GM12872 (cell line): ENCODE measurements around the gene TYMS.

Source experiments
- TF ChIP-seq, protein P1 (sequence below): IDR thresholded peaks from 3 replicates; pipeline ENCODE4 v1.5.1; 2011; ENCODE audit warnings: low read depth, mild to moderate bottlenecking, low read length, moderate library complexity; ENCODE audit not compliant: insufficient read depth

TYMS gene

DNA sequence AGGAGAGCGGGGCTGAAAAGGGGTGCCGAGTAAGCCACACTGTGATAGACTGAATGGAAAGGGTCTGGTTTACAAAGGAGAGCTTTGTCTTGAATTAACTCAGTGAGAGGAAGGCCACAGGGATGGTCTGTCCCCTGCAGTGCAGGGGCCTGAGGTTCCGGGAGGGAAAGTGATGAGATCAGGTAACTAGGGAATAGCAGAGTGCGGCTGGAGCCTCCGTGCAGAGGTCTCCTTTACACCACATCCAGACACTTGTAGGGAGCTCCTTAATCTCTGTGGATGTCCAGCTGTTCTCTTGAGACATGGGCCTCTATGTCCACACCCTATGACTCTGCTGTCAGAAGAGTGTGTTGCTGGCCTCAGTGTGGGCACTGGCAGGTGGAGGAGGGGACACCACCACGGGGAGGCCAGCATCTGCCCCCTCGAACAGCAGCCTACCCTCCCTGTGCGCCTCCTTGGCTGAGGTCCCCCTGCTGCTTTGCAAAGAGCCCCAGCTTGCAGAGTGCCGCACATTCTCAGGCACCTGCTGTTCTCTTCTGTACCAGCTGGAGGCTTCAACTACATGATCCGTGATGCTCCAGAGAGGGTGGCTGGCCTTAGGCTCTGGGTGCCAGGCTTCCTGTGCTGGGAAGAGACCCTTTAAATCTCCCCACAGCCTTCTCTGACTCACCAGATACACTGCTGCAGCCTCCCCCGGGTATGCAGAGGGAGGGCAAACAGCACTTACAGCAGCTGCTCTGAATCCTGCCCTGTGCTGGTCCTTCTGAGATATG is 29.1 kb downstream of the TYMS start:
- TF ChIP-seq, protein P1, sequence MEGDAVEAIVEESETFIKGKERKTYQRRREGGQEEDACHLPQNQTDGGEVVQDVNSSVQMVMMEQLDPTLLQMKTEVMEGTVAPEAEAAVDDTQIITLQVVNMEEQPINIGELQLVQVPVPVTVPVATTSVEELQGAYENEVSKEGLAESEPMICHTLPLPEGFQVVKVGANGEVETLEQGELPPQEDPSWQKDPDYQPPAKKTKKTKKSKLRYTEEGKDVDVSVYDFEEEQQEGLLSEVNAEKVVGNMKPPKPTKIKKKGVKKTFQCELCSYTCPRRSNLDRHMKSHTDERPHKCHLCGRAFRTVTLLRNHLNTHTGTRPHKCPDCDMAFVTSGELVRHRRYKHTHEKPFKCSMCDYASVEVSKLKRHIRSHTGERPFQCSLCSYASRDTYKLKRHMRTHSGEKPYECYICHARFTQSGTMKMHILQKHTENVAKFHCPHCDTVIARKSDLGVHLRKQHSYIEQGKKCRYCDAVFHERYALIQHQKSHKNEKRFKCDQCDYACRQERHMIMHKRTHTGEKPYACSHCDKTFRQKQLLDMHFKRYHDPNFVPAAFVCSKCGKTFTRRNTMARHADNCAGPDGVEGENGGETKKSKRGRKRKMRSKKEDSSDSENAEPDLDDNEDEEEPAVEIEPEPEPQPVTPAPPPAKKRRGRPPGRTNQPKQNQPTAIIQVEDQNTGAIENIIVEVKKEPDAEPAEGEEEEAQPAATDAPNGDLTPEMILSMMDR = no peak

DNA sequence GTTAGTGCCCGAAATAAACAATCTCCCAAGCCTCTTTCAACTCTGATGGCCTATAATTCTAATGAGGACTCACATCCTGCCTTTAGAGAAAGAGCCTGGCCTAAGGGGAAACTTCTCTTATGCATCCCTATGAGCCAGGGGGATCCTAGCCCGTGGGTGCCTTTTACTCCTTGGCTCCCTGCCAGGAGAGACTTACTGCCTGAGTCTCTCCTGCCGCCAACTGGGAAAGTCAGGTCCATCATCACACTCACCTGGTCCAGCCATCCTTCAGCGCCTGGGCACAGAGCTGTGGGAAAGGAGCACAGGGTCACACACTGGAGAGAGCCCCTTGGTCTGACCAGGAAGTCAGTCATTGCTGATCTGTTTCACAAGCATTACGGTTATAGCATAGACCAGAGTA is 30.9 kb downstream of the TYMS start:
- TF ChIP-seq, protein P1 = no peak

DNA sequence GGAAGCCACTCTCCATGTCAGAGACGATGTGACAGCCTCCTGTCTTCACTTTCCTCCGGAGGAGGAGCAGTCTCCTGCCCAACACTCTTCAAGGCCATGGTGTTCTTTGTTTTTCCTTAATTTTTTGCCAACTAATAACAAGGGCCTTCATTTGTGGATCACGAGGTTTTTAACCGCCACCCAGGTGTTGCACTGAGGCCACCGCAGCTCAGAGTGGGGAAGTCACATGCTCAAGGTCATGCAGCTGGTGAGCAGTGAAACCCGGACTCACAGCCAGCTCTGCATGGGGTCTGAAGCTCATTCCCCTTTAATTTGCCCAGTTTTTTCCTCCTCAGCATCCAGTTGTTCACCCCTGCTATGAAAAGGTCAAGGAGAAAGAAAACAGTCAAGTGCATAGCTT is 35.4 kb downstream of the TYMS start:
- TF ChIP-seq, protein P1 = no peak

DNA sequence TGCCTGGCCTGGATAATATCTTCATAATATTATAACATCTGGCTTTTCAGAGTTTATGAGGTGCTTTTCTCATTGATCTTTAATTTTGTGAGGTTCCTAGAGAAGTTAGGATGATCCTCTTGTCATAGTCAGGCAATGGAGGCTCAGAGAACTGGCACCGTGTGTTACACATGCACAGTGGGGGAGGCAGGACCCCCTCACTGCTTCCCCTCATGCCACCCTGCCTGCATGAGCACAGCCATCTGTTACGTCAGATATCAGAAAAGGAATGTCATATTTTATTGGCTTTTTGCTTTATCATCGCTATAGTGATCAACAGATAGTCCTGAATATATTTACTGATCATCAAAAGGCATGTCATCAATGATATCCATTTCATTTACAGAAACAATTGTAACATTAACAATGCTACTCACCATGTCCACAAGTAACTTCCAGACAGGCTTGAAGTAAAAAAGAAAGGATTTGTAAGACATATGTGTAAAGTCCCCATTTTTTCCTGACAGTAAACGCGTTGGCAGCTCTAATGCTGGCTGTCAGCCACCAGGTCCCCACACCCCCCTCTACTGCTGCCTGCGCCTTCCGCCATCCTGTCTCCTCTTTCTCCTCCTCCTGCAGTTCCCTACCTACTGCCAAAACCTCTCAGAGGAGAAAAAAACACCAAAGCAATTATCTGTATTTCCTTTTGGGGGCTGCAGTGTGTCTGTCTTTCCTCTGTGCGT is 36.2 kb downstream of the TYMS start:
- TF ChIP-seq, protein P1 = no peak

DNA sequence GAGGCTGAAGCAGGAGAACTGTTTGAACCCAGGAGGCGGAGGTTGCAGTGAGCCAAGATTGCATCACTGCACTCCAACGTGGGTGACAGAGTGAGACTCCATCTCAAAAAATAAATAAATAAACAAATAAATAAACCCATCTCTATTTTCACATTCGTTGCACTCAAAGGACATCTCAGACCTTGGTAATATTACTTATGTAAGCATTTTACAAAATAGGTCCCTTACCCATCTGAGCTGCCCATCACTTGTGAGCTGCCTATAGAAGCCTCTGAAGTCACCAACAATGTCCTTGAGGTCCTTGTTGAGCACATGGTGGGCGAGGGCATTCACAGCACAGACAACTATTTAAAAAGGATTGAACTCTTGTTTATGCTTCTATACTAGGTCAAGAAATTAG is 39.6 kb downstream of the TYMS start:
- TF ChIP-seq, protein P1 = no peak

DNA sequence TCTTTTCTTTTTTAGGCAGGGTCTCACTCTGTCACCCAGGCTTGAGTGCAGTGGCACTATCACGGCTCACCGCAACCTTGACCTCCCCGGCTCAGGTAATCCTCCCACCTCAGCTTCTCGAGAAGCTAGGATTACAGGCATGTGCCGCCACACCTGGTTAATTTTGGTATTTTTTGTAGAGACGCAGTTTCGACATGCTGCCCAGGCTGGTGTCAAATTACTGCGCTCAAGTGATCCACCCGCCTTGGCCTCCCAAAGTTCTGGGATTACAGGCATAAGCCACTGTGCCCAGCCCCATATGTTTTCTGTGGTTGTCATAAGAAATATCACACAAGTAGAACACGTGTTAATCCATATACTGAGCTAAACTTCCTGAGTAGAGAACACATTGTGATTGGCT is 40.3 kb downstream of the TYMS start:
- TF ChIP-seq, protein P1 = no peak

DNA sequence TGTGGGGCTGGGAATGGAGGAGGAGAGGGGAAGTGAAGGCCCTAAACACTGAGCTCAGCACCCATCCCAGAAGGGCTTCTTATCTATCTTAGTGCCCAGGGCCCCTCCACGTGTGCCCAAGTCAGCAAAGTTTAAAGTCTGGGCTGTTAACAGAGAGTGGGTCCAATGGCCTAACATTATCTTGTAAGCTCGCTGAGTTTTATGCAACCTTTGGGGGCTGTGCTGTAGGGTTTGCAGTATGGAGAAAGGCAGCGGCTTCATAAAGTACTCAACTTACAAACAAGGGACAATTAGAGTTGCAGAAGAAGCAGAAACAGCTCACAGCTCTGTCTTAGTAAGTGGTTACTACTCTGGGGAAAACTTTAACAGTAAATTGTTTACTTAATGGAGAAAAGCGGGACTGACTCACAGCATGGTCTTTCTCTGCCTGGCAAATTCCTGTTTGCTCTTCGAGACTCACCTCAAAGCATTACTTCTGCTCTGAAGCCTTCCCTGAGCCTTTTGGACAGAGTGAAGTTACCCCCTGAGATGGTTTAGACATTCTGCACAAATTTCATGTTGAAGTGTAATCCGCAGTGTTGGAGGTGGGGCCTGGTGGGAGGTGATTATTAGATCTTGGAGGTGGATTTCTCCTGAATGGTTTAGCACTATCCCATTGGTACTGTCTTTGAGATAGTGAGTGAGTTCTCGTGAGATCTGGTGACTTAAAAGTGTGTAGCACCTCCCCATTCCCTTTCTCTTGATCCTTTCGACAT is 45.9 kb downstream of the TYMS start:
- TF ChIP-seq, protein P1 = no peak
